Inflammatory macrophage treated with lipopolysaccharide for 1 hour (primary cell): ENCODE results near the gene PBX3.

Experiments
- DNase-seq, 2 donors: peaks; one replicate each; pipeline ENCODE4 v3.0.0-alpha.2; 2020 to 2022

The PBX3 gene

DNA sequence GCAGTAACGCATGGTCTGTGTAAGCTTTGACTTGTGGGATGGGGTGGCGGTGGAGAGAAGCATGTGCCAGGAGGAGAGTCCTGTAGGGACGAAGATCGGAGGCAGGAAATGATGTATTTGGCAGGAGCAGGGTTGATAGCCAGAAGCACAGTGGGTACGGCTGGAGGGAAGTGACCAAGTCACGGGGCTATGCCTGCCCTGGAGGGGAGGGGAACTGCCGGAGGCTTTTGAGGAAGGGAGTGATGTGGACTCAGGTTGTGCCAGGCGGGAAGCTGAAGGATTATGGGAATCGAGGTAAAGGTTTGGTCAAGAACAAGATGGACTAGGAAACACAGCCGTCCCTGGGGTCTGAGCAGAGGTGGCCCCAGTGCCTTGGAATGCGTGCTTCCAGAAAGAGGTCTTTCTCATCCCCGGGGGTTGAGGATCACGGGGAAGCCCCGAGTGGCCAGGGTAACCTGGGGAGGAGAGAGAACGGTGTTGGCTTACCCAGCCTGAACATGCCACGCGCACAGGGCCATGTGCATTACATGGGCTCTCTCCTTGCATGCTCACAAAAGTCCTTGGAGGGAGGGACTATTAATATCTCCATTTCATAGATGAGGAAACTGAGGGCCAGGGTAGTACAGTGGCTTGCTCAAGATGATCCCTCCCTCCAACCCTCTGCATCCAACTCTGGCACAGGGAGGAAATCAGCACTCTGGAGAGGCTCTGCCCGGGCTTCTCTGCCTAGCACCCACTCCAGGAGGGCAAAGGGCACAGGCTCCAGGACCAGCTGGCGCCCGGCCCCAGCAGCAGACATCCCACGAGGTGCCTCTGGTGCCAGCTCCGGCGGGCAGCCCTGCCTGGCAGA is 253.8 kb downstream of the PBX3 start:
- no peak for DNase-seq

DNA sequence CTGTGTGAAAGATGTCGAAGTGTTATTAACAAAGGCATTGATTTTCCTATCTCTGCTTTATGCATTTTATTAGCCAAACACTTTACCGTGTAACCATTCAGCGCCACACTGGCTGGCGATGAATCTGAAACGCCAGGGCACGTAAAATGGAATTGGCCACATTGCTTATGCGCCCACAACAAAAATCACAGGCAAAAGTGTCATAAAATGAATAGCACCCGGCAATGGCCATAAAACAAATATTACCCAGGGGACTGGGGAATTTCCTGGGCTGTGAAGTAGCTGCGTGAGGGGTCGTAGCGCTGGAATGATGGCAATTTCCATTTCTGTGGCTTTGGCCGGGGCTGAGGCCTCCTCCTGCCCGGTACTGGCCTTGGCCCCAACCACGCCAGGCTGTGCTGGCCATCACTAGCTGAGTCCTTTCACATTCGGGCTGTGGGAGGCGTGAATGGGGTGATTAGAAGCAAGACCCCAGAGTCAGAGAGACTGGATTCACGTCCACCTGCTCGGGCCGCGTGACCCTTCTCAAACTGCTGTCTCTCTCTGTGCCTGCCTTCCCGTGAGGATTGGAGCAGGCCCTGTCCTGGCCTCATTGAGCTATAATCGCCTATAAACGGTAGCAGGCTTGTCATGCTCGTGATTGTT is 254.5 kb downstream of the PBX3 start:
- DNase-seq, result no peak

DNA sequence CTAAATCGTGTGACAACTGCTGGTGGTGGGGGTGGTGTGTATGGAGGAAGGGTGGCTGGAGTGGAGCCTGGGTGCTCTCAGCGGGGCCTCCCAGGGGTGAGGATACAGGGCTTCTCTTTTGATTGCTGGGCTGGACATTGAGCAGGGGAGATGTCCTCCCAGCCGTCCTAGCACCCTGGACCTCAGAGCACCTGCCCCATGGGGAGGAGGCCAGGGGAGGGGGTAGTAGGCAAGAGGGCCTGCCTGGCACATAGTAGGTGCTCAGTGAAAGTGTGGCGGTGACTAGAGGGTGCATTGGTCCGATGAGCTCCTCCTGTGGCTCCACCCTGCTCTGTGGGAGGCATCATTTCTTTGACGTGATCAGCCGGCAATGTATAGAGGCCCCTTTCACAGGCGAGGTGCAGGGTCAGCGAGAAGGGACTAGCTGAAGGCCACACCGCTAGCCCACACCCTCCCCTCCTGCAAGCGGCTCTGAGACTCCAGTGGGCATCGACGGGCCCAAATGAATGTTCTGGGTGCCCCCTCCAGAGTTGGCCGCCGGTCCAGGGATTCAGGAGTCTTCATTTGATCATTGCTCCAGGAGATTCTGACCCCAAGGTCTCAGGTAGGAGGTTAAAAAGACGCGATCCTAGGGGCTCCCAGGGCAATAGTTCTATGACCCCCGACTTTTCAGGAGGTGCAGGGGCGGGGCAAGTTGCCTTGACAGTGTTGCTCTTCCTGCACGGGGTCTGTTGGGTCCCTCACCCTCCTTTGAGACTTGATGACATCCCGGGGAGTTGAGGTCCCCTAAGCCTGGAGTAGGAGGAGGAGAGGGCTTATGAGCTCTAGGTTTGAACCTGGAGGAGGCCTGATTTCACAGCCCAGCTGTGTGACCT is 255.5 kb downstream of the PBX3 start:
- DNase-seq, result no peak

DNA sequence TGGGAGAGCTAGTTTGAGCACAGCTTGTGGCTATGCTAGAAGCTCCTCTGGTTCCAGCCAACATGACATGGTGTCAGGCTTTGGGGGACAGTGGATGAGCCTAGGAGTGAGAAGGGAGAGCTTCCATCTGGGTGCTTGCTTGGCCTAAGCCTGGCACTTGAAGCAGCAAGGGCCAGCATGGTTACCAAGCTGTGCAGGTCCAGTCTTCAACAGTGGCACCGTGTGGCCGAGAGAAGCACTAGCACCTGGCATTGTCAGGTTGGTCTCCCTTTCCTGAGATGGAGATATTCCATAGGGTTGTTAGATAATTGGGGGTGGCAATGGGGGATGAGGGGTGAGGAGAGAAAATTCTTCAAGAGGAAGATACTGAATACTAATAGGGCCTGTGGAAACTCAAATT is 261.9 kb downstream of the PBX3 start:
- no peak for DNase-seq

DNA sequence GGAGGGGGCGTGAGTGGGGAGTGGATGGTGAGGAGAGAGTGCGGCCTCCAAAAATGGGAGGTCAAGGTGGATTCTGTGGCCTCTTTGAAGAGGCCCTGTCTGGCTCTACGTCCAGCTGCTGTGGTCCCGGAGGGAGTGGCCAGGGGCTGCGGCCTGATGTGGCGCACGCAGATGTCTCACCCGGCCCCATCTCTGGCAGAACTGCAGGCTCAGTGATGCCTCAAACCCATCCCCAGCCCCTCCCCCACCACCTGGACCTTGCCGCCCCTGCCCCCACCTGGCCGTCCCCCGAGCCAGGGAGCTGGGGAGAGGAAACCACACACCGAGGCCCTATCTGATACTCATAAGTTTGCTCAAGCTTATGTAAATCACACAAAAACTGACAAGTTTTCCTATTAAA is 267.6 kb downstream of the PBX3 start:
- no peak for DNase-seq

DNA sequence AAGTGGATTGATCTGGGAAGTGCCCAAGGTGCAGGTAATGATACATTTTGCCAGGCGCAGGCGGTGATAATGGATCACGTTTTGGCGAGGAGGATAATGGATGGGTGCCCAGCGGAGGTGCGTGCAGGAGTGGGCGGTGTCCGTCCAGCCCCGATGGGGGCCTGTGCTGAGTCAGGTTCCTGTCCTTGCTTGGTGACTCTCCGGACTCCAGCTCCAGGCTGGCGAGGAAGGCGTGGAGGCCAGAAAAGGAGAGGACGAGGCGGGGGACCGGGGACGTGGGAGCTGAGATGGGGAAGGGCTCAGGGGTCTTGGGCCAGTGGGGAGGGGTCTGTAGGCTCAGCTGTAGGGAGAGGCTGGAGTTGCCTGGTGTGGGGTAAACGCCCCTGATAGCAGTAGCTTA is 268.3 kb downstream of the PBX3 start:
- DNase-seq, result no peak

DNA sequence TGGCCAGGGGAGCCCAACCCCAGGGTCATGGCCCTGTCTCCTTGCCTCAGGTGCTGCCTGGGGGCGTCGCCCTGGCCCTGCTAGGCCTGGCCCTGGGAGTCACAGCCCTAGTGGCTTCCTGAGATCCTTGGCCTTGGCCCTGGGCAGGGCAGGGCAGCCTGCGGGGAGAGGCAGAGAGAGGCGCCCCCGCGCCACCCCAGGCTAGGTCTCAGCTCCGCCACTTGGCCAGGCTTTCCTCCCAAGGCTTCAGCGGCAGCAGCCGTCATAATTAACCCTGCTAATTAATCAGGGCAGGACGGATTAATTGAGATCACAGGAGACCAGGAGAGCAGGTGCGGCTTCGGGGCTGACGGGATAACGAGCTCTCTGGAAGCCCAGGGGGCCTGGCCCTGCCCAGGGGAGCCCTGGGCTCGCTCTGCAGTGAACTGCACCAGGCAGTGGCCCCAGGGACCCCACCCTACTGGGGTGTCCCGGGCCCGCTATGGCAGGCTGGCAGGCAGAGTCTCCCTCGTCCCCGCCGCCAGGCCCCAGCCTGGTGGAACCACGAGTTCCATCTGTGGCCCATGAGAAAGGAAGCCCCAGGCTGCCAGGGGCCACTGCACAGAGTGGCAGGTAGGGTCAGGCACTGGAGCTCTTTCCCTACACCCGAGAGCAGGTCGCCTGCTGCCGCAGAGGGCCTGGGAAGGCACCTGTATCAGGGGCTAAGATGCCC is 269.6 kb downstream of the PBX3 start:
- DNase-seq, result no peak
